ENCODE measurements around the gene IFIH1. TPM values are rescaled to one million over a fixed set of nuclear protein-coding genes. Genes with fewer than 3 reads are reported as not detected.

Gene IFIH1
- total RNA-seq, 1 donor from 2014 or later = 2.1 TPM

GRCh38 chr2:162261032-162261945, 57.2 kb downstream of the IFIH1 start:
- Histone ChIP-seq H3K27me3 (ENCODE audit: control insufficient read depth in 3 of 3, insufficient read depth in 3 of 3, low read length in 3 of 3) (no peaks in the 10 kb centered on the region), H3K4me1 (ENCODE audit: control insufficient read depth in 3 of 3, insufficient read depth in 3 of 3, low read length in 3 of 3) (peaks cover 0 to 12% (median 0%) of the 10 kb centered on the region in 3 donors), H3K4me3 (ENCODE audit: low read length in 3 of 3) (peak overlapping the region in 1 of 3 donors; percentile 38), H3K27ac (ENCODE audit: low read depth, low read length) (peak overlapping the region; percentile 39), H3K36me3 (ENCODE audit: control insufficient read depth in 3 of 3, insufficient read depth in 3 of 3, low read length in 3 of 3) (peaks cover 0 to 4% (median 0%) of the 10 kb centered on the region in 3 donors), H3K9me3 (ENCODE audit: control insufficient read depth in 3 of 3, low read length in 3 of 3) (no peaks in the 10 kb centered on the region), H3K9ac (ENCODE audit: low read depth in 1 of 3, low read length in 3 of 3) (no peak overlapping the region)

DNA sequence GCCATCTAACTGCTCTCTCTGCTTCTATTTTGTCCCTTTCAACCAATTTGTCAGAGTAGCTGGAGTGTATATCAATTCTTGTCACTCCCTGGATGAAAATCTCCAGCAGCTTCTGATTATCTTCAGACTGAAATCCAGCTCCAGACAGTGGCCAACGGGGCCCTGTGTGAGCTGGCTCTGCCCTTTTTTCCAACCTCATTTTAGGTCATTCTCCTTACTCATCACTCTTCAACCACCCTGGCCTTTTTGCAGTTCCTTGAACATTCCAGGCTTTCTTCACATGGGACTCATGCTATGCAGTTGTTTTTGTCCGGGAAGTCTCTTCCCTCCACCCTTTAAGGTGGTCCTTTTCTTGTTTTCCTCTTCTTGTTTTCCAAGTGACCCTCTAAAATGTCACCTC, 59.8 kb downstream of the IFIH1 start:
- H3K4me1 ChIP-seq (ENCODE audit: control insufficient read depth in 3 of 3, insufficient read depth in 3 of 3, low read length in 3 of 3) = peaks cover 0 to 8% (median 0%) of the 10 kb centered on the region in 3 donors
- H3K9ac ChIP-seq (ENCODE audit: low read depth in 1 of 3, low read length in 3 of 3) = no peak overlapping the region

GRCh38 chr2:162258169-162258568, 60.3 kb downstream of the IFIH1 start:
- no peak overlapping the region for H3K9ac ChIP-seq (ENCODE audit: low read depth in 1 of 3, low read length in 3 of 3)
- no peak overlapping the region for H3K4me3 ChIP-seq (ENCODE audit: low read length in 3 of 3)
- H3K4me1 ChIP-seq (ENCODE audit: control insufficient read depth in 3 of 3, insufficient read depth in 3 of 3, low read length in 3 of 3) = peaks cover 0 to 8% (median 0%) of the 10 kb centered on the region in 3 donors
- no peak overlapping the region for H3K27ac ChIP-seq (ENCODE audit: low read depth, low read length)
- H3K27me3 ChIP-seq (ENCODE audit: control insufficient read depth in 3 of 3, insufficient read depth in 3 of 3, low read length in 3 of 3) = no peaks in the 10 kb centered on the region
- H3K9me3 ChIP-seq (ENCODE audit: control insufficient read depth in 3 of 3, low read length in 3 of 3) = no peaks in the 10 kb centered on the region
- H3K36me3 ChIP-seq (ENCODE audit: control insufficient read depth in 3 of 3, insufficient read depth in 3 of 3, low read length in 3 of 3) = no peaks in the 10 kb centered on the region

More for the DNA sequence above, 59.8 kb downstream of the IFIH1 start:
- no peaks in the 10 kb centered on the region for H3K27me3 ChIP-seq (ENCODE audit: control insufficient read depth in 3 of 3, insufficient read depth in 3 of 3, low read length in 3 of 3)
- no peak overlapping the region for H3K27ac ChIP-seq (ENCODE audit: low read depth, low read length)
- no peaks in the 10 kb centered on the region for H3K9me3 ChIP-seq (ENCODE audit: control insufficient read depth in 3 of 3, low read length in 3 of 3)
- no peak overlapping the region for H3K4me3 ChIP-seq (ENCODE audit: low read length in 3 of 3)
- H3K36me3 ChIP-seq (ENCODE audit: control insufficient read depth in 3 of 3, insufficient read depth in 3 of 3, low read length in 3 of 3) = no peaks in the 10 kb centered on the region

DNA sequence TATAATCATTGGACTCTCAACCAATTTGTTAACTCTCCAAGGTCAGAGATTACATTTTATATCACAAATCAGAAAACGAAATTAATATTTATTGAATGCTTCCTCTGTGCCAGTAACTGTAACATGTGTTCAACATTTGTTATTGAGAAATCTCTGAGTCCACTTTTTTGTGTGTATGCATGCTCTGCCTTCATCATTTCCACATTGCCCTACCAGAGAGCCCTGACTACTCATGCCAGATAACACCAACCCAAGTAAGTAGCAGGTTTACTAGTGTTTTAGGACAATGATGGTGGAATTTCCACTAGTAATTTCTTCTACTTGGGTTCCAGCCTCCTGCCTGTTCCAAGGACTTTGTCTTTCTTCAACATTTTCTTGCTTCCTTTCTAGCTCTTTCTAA, 61.1 kb downstream of the IFIH1 start:
- peaks cover 0 to 8% (median 0%) of the 10 kb centered on the region in 3 donors for H3K4me1 ChIP-seq (ENCODE audit: control insufficient read depth in 3 of 3, insufficient read depth in 3 of 3, low read length in 3 of 3)
- no peaks in the 10 kb centered on the region for H3K27me3 ChIP-seq (ENCODE audit: control insufficient read depth in 3 of 3, insufficient read depth in 3 of 3, low read length in 3 of 3)
- H3K9ac ChIP-seq (ENCODE audit: low read depth in 1 of 3, low read length in 3 of 3) = no peak overlapping the region
- H3K36me3 ChIP-seq (ENCODE audit: control insufficient read depth in 3 of 3, insufficient read depth in 3 of 3, low read length in 3 of 3) = no peaks in the 10 kb centered on the region
- no peaks in the 10 kb centered on the region for H3K9me3 ChIP-seq (ENCODE audit: control insufficient read depth in 3 of 3, low read length in 3 of 3)
- no peak overlapping the region for H3K27ac ChIP-seq (ENCODE audit: low read depth, low read length)
- no peak overlapping the region for H3K4me3 ChIP-seq (ENCODE audit: low read length in 3 of 3)

GRCh38 chr2:162256591-162256991, 61.9 kb downstream of the IFIH1 start:
- H3K4me3 ChIP-seq (ENCODE audit: low read length in 3 of 3) = no peak overlapping the region
- H3K27ac ChIP-seq (ENCODE audit: low read depth, low read length) = no peak overlapping the region
- no peaks in the 10 kb centered on the region for H3K36me3 ChIP-seq (ENCODE audit: control insufficient read depth in 3 of 3, insufficient read depth in 3 of 3, low read length in 3 of 3)
- H3K9me3 ChIP-seq (ENCODE audit: control insufficient read depth in 3 of 3, low read length in 3 of 3) = no peaks in the 10 kb centered on the region
- no peaks in the 10 kb centered on the region for H3K27me3 ChIP-seq (ENCODE audit: control insufficient read depth in 3 of 3, insufficient read depth in 3 of 3, low read length in 3 of 3)
- H3K4me1 ChIP-seq (ENCODE audit: control insufficient read depth in 3 of 3, insufficient read depth in 3 of 3, low read length in 3 of 3) = peaks cover 0 to 8% (median 0%) of the 10 kb centered on the region in 3 donors
- H3K9ac ChIP-seq (ENCODE audit: low read depth in 1 of 3, low read length in 3 of 3) = no peak overlapping the region

DNA sequence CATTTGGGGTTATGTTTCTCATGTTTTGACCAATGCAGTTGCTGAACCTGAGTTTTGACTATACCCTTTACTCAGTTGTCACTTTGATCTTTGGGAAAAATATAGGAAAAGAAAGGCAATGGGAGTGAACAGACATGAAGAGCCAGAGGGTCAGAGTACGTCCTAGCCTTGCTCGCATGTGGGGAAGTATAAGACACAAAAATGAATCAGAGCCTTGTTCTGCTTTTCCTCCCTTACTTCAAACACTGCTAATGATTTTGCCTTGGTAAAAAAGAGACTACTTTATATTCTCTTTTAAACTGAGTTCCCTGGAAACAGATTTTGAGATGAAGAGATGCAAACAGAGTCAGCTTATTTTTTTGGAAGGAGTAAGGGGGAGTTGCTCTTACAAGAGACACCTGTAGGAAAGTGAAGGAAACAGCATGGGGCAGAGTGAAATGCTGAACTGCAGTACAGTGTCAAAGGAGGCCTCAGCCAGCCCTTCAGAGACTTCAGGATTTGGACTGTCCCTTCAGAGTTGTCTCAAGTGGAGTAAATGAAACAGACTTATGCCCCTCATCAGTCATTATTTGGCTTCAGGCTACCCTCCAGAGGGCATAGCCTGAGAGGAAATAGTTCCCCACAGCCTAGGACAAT, 64.1 kb downstream of the IFIH1 start:
- Histone ChIP-seq H3K27ac (ENCODE audit: low read depth, low read length) (no peak overlapping the region), H3K36me3 (ENCODE audit: control insufficient read depth in 3 of 3, insufficient read depth in 3 of 3, low read length in 3 of 3) (no peaks in the 10 kb centered on the region), H3K27me3 (ENCODE audit: control insufficient read depth in 3 of 3, insufficient read depth in 3 of 3, low read length in 3 of 3) (no peaks in the 10 kb centered on the region), H3K9ac (ENCODE audit: low read depth in 1 of 3, low read length in 3 of 3) (no peak overlapping the region), H3K4me3 (ENCODE audit: low read length in 3 of 3) (no peak overlapping the region), H3K4me1 (ENCODE audit: control insufficient read depth in 3 of 3, insufficient read depth in 3 of 3, low read length in 3 of 3) (peaks cover 0 to 2% (median 0%) of the 10 kb centered on the region in 3 donors), H3K9me3 (ENCODE audit: control insufficient read depth in 3 of 3, low read length in 3 of 3) (no peaks in the 10 kb centered on the region)

DNA sequence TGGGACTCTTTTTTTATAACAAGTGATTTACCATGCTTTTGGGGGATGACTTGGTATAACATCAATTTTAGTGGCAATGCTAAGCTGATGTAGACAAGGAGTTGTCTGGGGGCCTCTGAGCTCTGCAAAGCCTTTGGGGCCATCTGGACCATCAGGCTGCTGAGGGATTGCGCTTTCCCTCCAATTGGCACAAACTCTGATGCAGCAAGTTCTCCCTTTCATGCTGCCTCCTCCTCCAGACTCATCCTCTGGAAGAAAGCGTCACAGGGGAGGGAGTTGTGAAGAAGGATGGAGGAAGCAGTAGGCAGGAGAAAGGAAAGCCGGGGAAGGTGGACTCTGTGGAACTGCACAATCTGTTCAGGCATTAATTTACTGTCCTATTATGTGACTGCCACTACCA, 65.0 kb downstream of the IFIH1 start:
- Histone ChIP-seq H3K4me3 (ENCODE audit: low read length in 3 of 3) (no peak overlapping the region), H3K9ac (ENCODE audit: low read depth in 1 of 3, low read length in 3 of 3) (no peak overlapping the region), H3K27ac (ENCODE audit: low read depth, low read length) (no peak overlapping the region), H3K27me3 (ENCODE audit: control insufficient read depth in 3 of 3, insufficient read depth in 3 of 3, low read length in 3 of 3) (no peaks in the 10 kb centered on the region), H3K9me3 (ENCODE audit: control insufficient read depth in 3 of 3, low read length in 3 of 3) (no peaks in the 10 kb centered on the region), H3K36me3 (ENCODE audit: control insufficient read depth in 3 of 3, insufficient read depth in 3 of 3, low read length in 3 of 3) (no peaks in the 10 kb centered on the region), H3K4me1 (ENCODE audit: control insufficient read depth in 3 of 3, insufficient read depth in 3 of 3, low read length in 3 of 3) (peaks cover 0 to 2% (median 0%) of the 10 kb centered on the region in 3 donors)

DNA sequence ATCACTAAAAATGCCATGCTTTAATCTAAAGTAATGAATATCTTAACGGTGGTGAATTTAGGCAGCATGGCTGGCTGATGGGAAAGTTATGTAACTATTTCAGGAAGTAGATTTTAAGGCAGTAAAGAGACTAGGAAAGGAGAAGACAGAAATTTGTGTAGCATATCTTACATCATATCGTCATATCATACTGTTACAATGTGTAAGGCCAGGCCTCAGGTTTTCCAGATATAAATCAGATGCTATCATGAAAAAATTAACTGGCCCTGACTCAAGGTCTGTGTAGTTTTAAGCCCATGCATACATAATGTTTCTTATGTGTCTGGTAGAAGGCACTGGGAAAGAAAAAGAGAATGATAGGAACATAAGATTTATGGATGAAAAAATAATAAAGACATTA, 66.3 kb downstream of the IFIH1 start:
- Histone ChIP-seq H3K36me3 (ENCODE audit: control insufficient read depth in 3 of 3, insufficient read depth in 3 of 3, low read length in 3 of 3) (no peaks in the 10 kb centered on the region), H3K27ac (ENCODE audit: low read depth, low read length) (no peak overlapping the region), H3K9ac (ENCODE audit: low read depth in 1 of 3, low read length in 3 of 3) (no peak overlapping the region), H3K4me1 (ENCODE audit: control insufficient read depth in 3 of 3, insufficient read depth in 3 of 3, low read length in 3 of 3) (no peaks in the 10 kb centered on the region), H3K27me3 (ENCODE audit: control insufficient read depth in 3 of 3, insufficient read depth in 3 of 3, low read length in 3 of 3) (no peaks in the 10 kb centered on the region), H3K4me3 (ENCODE audit: low read length in 3 of 3) (no peak overlapping the region), H3K9me3 (ENCODE audit: control insufficient read depth in 3 of 3, low read length in 3 of 3) (no peaks in the 10 kb centered on the region)

- Histone ChIP-seq H3K27ac (ENCODE audit: low read depth, low read length) (no peak overlapping the region), H3K4me3 (ENCODE audit: low read length in 3 of 3) (no peak overlapping the region), H3K27me3 (ENCODE audit: control insufficient read depth in 3 of 3, insufficient read depth in 3 of 3, low read length in 3 of 3) (no peaks in the 10 kb centered on the region), H3K36me3 (ENCODE audit: control insufficient read depth in 3 of 3, insufficient read depth in 3 of 3, low read length in 3 of 3) (no peaks in the 10 kb centered on the region), H3K4me1 (ENCODE audit: control insufficient read depth in 3 of 3, insufficient read depth in 3 of 3, low read length in 3 of 3) (peaks cover 0 to 6% (median 0%) of the 10 kb centered on the region in 3 donors), H3K9me3 (ENCODE audit: control insufficient read depth in 3 of 3, low read length in 3 of 3) (no peaks in the 10 kb centered on the region), H3K9ac (ENCODE audit: low read depth in 1 of 3, low read length in 3 of 3) (no peak overlapping the region)
Observed at GRCh38 chr2:162245781-162246180, 72.7 kb downstream of the IFIH1 start.

GRCh38 chr2:162245061-162245460, 73.4 kb downstream of the IFIH1 start:
- Histone ChIP-seq H3K4me1 (ENCODE audit: control insufficient read depth in 3 of 3, insufficient read depth in 3 of 3, low read length in 3 of 3) (peaks cover 0 to 6% (median 0%) of the 10 kb centered on the region in 3 donors), H3K9ac (ENCODE audit: low read depth in 1 of 3, low read length in 3 of 3) (no peak overlapping the region), H3K36me3 (ENCODE audit: control insufficient read depth in 3 of 3, insufficient read depth in 3 of 3, low read length in 3 of 3) (no peaks in the 10 kb centered on the region), H3K27ac (ENCODE audit: low read depth, low read length) (peak overlapping the region; percentile 57), H3K9me3 (ENCODE audit: control insufficient read depth in 3 of 3, low read length in 3 of 3) (no peaks in the 10 kb centered on the region), H3K27me3 (ENCODE audit: control insufficient read depth in 3 of 3, insufficient read depth in 3 of 3, low read length in 3 of 3) (no peaks in the 10 kb centered on the region), H3K4me3 (ENCODE audit: low read length in 3 of 3) (no peak overlapping the region)

All from skeletal muscle tissue (tissue), 4 donors.